Measurements from ENCODE around the gene PEX1.
"Not testable (repeated sequence)": the region's sequence is repeated elsewhere in the genome, so short reads cannot be mapped to it uniquely, and the experiment has no call there.

Gene PEX1

DNA sequence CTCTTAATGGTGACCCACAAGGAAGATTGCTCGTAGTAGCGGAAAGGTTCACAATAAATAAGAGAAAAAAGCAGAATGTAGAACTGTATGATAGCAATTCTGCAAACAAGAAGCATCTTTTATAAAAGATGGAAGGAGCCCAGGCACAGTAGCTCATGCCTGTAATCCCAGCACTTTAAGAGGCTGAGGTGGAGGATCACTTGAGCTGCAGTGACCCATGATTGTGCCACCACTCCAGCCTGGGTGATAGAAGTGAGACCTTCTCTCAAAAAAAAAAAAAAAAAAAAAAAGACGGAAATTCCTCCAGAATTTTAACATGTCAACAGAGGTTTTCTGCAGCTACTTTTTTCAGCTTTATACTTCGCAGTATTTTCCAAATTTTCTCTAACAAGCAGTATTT, 67.8 kb downstream of the PEX1 start:
- DNase-seq (ENCODE audit: low read depth), result no peak

DNA sequence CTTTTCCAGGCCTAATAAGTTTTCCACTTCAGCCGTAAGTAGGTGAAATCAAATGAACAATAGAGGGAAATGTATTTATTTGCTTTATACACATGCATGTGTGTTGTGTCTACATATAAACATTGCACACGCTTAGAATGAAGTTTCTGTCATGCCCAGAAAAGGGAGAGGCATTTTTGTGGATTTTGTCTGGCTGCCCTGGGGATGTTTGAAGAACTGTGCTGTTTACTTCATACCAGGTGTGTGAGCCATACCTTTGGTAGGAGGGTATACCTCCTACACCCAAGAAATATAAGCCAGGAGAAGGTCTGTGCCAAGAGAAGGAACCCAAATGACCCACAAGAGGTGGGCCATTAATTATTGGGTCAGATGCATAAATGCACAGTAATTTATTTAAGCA, 68.2 kb downstream of the PEX1 start:
- DNase-seq (ENCODE audit: low read depth), result no peak

DNA sequence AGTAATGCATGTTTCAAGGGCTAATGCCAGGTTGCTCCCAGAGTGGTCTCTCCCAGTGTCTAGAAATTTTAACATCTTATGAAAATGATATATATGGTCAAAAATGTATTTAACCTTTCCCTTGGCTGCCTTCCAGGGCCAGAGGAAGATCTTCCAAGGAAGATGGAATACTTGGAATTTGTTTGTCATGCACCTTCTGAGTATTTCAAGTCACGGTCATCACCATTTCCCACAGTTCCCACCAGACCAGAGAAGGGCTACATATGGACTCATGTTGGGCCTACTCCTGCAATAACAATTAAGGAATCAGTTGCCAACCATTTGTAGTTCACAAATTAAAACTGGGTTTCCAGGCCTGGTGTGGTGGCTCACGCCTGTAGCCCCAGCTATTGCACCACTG, 72.1 kb downstream of the PEX1 start:
- no peak for DNase-seq (ENCODE audit: low read depth)

DNA sequence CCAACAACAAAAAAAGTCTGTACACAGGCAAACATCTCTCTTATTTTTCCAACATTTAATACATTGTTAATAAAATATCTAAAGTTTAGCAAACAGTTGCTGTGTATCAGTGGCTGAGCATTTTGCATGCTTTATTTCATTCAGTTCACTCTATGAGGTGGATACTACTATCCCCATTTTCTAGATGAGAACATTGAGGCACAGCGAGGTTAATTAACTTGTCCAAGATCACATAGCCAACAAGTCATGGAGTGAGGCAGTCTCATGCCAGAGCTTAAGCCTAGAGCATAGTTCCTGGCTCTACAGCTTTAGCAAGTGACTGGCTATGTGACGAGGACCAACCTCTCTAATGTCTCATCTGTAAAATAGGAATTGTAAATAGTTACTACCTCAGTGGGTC, 76.7 kb downstream of the PEX1 start:
- DNase-seq (ENCODE audit: low read depth), result no peak

DNA sequence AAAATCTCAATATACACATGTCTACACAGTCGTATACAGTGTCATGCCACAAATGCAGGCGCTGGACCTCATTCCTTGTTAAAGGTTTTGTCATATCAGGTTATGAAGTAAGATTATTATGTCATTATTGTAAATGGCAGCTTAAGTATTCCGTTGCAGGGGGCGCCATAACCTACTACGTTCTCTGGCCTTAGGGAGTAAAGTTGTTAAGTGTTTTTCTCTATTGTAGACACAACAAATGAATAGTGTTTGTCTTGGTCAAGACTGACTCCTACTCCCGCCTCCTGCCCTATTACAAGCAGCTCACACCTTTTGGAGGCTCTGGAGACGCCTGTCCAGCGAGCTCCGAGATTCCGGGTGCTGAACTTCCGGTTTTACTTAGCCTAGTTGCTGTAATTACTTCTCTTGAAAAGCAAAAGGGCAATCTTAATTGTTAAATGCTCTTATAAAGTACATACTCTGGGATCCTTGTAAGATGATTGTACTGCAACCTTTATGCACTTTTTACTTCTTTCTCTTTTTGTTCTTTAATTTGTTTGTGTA, 80.0 kb downstream of the PEX1 start:
- DNase-seq (ENCODE audit: low read depth), result peak; percentile 19

DNA sequence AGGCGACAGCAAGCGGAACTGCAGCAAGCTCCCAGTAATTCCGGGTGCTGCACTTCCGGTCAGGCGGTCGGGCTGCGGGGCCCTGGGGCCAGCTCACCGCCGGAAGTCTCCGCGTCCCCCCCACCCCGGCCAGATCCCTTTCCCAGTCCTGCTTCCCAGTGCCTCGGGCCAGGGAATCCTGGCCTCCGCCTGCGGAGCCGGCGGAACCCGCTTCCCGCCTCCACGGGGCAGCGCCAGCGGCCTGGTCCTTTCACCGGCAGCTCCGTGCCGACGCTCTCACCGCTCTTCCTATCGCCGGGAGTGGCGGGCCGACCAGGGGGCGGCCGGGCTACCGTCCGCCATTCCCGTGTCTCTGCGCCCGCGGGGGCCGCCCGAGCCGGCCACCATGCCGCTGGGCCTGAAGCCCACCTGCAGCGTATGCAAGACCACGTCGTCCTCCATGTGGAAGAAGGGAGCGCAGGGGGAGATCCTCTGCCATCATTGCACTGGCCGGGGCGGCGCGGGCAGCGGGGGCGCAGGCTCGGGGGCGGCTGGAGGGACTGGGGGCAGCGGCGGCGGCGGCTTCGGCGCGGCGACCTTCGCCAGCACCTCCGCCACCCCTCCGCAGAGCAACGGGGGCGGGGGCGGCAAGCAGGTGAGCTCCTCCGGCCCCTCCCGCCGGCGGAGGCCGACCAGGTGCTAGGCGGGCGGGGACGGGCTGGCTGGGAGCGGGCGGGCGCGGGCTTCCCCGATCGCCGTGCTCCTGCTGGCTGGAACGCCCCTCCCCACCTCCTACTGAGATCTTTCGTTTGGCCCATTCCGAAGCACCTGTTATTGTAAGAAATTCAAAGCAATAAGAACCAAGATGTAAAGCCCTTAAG, 80.7 kb downstream of the PEX1 start, which contains the start of gene GATAD1:
TSS of gene GATAD1 (plus strand) at position 138 of the 860 bp plus-strand sequence. CDS start at position 386, 248 bp downstream.
- peak; percentile 54 for DNase-seq (ENCODE audit: low read depth)

DNA sequence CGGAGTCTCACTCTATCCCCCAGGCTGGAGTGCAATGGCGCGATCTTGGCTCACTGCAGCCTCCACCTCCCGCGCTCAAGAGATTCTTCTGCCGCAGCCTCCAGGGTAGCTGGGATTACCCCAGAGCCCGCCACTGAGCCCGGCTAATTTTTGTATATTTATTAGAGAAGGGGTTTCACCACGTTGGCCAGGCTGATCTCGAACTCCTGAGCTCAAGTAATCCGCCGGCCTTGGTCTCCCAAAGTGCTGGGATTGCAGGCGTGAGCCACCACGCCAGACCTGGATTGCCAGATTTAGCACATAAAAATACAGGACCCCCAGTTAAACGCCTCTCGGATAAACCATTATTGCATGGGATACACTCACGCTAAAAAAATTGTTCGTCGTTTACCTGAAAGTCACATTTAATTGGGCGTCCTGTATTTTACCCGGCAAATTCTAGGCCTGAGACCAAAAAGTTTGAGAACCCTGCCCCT, 81.4 kb downstream of the PEX1 start:
- no peak for DNase-seq (ENCODE audit: low read depth)

DNA sequence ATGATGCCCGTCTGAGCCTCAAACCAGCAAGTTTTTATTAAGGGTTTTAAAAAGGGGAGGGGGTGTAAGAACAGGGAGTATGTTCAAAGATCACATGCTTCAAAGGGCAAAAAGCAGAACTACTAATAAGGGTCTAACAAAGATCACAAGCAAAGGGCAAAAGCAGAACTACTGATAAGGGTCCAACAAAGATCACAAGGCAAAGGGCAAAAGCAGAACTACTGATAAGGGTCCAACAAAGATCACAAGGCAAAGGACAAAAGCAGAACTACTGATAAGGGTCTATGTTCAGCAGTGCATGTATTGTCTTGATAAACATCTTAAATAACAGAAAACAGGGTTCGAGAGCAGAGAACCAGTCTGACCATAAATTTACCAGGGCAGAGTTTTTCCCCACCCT, 85.6 kb downstream of the PEX1 start:
- not testable (repeated sequence) for DNase-seq (ENCODE audit: low read depth)

DNA sequence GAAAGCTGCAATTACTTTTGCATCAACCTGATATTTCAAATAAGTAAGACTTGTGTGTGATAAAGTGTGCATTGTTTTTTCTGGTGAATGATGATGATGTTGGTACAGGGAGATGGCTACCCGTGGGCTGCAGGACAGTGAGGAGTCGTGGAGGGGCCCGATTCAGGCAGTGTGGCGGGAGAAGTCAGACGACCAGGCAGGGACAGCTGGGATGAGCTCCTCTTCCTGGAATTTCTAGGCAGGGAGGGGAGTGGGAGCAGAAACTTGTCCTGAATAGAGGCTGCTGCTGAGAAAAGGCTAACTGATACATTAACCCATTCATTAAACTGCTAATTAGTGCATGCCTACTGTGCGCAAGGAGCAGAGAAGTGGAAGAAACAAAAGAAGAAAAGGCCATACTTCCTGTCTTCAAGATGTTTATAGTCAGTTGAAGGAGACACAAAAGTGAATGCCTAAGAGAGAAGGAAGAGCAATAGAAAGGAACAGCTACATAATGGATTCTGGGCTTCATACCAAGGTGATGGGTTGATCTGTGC, 90.3 kb downstream of the PEX1 start:
- DNase-seq (ENCODE audit: low read depth), result no peak

Data from non-pigmented ciliary epithelial cell (primary cell).